Measurements from ENCODE around the gene ATP11A.
"Not testable (repeated sequence)": the region's sequence is repeated elsewhere in the genome, so short reads cannot be mapped to it uniquely, and the experiment has no call there.

ATP11A gene

GRCh38 chr13:112825875-112826274, 136.0 kb downstream of the ATP11A start:
- no peak for FAIRE-seq

- FAIRE-seq, result no peak
Observed at GRCh38 chr13:112826565-112826964, 136.7 kb downstream of the ATP11A start.

DNA sequence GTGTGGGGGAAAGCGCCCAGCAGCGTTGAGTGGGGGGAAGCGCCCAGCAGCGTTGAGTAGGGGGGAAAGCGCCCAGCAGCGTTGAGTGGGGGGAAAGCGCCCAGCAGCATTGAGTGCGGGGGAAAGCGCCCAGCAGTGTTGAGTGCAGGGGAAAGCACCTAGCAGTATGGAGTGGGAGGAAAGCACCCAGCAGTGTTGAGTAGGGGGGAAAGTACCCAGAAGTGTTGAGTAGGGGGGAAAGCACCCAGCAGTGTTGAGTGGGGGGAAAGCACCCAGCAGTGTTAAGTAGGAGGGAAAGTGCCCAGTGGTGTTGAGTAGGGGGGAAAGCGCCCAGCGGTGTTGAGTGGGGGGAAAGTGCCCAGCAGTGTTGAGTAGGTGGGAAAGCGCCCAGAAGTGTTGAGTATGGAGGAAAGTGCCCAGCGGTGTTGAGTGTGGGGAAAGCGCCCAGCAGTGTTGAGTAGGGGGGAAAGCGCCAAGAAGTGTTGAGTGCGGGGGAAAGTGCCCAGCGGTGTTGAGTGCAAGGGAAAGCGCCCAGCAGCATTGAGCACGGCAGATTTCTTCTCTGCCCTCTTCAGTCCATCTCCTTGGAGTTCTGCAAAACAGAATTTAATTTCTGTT, 138.4 kb downstream of the ATP11A start:
- FAIRE-seq, result no peak

DNA sequence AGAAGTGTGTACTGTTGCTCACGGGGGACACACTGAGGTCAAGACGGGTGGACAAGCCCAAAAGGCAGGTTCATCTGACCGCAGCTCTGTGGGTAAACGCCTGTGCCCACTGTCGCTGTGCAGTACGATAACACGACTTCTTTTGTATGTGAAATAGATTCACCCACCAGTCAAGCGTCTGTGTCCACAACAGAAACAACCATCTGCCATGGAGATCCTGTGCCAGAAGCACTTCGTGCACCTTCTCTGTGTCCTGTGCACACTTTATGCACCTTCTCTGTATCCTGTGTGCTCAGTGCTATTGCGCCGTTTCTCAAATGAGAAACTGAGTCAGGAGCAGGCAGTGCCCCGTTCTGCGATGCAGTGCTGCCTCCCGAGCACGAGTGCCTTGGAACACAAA, 138.9 kb downstream of the ATP11A start:
- no peak for FAIRE-seq

DNA sequence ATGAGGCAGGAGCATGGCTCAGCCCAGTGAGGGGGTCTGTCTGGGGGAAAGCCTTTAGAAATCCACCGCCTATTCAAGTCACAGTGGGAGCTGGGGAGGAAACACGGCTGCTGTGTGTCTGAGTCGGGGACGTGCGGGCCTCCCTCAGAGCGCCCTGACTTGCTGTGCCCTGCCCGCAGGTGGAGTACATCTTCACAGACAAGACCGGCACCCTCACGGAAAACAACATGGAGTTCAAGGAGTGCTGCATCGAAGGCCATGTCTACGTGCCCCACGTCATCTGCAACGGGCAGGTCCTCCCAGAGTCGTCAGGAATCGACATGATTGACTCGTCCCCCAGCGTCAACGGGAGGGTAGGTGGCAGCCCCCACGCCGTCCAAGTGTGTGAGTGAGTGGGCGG, 141.4 kb downstream of the ATP11A start:
- no peak for FAIRE-seq

- FAIRE-seq, result no peak
Observed at GRCh38 chr13:112831801-112832200, 142.0 kb downstream of the ATP11A start.

DNA sequence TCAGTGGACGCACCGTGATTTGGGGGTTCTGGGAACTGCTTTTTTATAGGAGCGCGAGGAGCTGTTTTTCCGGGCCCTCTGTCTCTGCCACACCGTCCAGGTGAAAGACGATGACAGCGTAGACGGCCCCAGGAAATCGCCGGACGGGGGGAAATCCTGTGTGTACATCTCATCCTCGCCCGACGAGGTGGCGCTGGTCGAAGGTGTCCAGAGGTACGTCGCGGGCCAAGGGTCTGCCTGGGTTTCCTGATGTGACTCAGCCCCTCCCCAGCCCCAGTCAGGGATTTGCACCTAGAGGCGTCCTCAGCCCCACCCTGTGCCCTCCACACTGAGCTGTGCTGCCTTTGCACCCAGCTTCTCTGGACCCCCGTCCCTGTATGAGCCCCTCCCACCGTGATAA, 143.0 kb downstream of the ATP11A start:
- FAIRE-seq, result no peak

GRCh38 chr13:112833551-112834257, 143.9 kb downstream of the ATP11A start:
- no peak for FAIRE-seq

DNA sequence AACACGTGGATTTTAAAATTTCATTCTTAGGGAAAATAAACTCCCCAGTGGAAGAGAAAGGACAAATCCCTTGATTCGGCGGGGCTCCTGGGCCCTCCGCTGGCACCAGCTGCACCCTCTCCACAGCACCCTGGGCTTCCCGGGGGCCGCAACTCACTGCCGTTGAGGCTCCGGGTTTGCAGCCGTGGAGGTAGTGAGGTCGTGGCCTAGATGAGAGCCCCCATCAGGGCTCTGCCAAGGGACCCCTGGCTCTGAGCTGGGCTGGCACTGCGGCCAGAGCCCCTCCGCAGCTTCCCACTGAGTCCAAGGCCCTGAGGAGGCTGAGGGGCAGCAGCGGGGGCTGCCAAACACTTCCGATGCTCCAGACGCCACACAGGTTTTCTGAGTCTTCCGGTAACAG, 145.5 kb downstream of the ATP11A start:
- no peak for FAIRE-seq

GRCh38 chr13:112835796-112836195, 146.0 kb downstream of the ATP11A start:
- FAIRE-seq, result no peak

- no peak for FAIRE-seq
Observed at GRCh38 chr13:112836940-112837339, 147.1 kb downstream of the ATP11A start.

GRCh38 chr13:112837371-112838037, 147.7 kb downstream of the ATP11A start:
- no peak for FAIRE-seq

DNA sequence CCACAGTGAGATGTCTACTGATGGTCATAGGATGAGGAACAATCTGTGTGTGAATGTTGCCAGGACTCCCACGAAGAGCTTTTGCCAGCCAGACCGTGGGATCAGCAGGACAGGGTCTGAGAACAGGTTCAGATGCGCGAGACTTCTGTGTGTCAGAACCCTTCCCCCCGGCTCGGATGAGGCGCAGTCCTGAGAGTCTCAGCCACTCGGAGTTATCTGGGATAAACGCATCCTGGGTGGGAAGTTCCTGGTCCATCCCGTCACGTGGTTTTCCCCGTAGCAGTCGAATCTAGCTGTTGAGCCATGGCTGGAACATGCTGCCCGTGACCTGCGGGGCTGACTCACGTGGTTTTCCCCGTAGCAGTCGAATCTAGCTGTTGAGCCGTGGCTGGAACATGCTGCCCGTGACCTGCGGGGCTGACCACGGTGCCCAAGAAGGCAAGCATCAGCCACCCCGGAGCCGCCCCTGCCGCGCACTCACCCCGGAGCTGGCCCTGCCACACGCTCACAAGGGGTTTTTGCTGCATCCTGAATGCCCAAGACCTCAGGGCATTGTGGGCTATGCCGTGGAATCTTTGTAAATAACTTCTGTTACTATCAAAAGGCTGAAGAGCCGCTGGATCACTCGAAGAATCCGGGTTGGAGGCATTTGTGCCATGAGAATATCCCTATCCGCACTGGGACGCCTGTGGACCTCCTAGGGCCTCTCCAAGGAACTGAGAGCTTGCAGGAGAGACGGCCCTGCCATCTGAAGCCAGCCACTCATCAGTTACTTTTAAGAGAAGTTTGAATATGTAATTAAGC, 148.4 kb downstream of the ATP11A start:
- FAIRE-seq, result no peak

GRCh38 chr13:112838842-112839117, 148.9 kb downstream of the ATP11A start:
- no peak for FAIRE-seq

GRCh38 chr13:112839356-112840105, 149.7 kb downstream of the ATP11A start:
- no peak for FAIRE-seq

- no peak for FAIRE-seq
Observed at GRCh38 chr13:112840472-112841302, 150.8 kb downstream of the ATP11A start.

- not testable (repeated sequence) for FAIRE-seq
Observed at GRCh38 chr13:112841303-112842015, 151.6 kb downstream of the ATP11A start.

DNA sequence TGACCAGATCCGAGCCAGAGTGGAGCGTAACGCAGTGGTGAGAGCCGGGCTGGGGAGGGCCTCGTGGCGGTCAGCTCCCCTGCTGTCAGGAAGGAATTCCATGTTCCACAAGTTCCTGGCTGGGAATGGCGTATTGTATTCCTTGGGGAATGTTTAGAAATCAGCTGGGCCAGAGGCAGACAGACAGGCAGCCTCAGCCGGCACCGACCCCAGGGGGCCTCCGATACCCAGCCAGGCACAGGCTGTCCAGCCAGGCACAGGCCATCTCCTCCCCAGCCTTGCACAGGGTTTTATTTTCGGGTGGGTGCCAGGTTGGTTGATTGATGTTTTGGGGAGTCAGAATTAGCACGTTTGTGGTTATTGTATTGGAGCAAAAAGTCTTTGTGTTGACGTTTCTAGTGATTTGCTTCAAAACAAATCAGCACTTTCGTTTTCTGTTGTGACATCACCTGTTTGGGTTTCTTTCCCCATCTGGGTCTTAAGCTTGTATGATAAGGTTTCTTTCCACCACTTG, 152.6 kb downstream of the ATP11A start:
- no peak for FAIRE-seq

DNA sequence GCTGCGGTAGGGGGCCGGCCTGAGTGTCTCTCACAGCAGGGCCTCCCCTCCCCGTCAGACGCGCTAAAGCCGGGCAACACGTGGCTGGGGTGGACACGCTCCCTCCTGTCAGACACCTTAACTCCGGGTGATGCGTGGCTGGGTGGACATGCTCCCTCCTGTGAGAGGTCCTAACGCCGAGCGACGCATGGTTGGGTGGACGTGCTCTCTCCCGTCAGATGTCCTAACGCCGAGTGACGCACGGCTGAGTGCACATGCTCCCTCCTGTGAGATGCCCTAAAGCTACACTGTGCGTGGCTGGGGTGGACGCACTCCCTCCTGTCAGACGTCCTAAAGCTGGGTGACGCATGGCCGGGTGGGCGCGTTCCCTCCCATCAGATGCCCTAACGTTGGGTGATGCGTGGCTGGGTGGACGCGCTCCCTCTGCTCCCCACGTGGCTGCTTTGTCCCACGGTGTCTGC, 153.1 kb downstream of the ATP11A start:
- no peak for FAIRE-seq

DNA sequence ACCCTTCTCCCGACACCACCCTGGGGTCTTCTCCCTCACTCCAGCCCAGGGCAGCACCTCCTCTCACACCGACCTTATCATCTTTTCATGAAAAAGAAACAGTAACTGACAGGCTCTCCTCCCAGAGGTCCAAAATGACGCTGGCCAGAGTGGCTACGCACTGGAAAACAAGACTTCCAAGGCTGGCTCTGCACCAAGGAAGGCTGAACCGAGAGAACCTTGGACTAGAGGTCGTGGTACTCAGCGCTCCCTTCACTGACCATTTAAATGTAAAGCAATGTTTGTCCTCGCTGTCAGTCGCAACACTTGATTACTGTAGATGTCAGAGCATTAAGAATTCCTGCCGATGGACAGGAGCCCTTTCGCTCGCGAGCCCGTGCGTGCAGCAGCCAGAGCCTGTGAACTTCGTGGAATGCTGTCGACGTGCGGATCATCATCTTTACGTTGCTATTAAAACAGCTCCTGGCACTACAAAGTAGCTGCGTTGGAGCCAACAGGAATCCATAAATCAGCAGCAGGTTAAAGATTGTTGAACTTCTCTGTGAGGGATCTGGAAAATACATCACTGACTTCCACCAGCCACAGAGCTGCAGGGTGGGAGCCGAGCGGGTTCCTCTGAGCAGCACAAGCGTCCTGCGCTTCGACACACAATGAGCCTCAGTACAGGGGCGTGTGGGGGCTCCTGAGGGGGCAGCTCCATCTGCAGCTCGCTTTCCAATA, 153.7 kb downstream of the ATP11A start:
- no peak for FAIRE-seq
